Measurements from ENCODE around the gene CSMD2. TPM values are rescaled to one million over a fixed set of nuclear protein-coding genes. Genes with fewer than 3 reads are reported as not detected.

Gene CSMD2
- total and polyA plus RNA-seq, 2 of the 8 experiments (the other 6 are each of a cell fraction or from before 2014, with no cell fraction given) = 7.0 to 14.7 TPM

DNA sequence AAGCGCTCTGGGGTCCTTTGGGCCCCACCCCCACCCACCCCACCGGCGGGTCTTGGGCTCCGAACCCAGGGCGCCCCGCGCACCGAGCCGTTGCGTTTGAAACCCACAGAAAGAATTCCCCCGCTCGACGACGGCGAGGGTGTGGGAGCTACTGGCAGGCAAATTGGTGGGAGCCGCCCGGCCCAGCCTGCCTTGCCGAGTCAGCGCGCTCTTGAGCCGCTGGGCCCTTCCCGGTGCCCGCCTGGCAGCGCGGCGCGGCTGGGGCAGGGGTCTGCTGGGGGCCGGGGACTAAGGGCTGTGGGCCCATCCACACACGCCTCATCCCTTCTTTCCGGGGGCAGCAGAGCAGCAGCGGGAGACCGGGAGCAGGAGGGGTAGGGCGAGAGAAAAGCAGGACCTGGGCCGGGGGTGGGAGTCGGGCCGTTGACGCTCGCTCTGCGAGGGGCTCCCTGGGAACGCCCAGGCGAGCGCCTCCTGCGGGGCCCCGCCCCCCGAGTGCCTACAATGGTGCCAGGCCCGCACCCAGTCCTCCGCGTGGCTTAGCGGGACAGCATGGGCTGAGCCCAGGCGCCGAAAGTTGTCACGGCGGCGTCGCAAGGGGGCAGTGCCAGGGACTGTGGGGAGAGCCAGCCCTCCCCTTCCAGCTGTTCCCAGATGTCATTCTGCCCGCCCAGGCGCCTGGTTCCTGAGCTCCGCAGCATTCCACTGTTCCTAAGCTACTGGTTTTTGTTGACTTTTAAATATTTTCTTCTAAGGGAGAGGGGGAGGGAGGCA lies 12.0 kb upstream of the CSMD2 start, which contains the start of gene C1orf94 (continued):
- TF ChIP-seq SAP30 (IDR thresholded peaks at IDR 0.05; ENCODE audit: insufficient read depth, insufficient replicate concordance, low read length) (no peak), CHD1 (IDR thresholded peaks at IDR 0.05; ENCODE audit: low read depth, low read length) (no peak), PHF8 (conservative IDR thresholded peaks at IDR 0.05; ENCODE audit: low read depth, low read length) (no peak), EGR1 (IDR thresholded peaks at IDR 0.05; ENCODE audit: borderline replicate concordance, low read depth, low read length) (no peak), HDAC2 (IDR thresholded peaks at IDR 0.05; ENCODE audit: borderline replicate concordance in 1 of 2, low read depth in 2 of 2, low read length in 2 of 2) (0 out of 4 replicates have a peak, but pooled peaks of 1 of the 2 experiments have one; percentile 59), MAFK (IDR thresholded peaks at IDR 0.05; ENCODE audit: low read depth, low read length) (no peak), NANOG (IDR thresholded peaks at IDR 0.05; ENCODE audit: insufficient read depth, low read depth, low read length, poor library complexity, severe bottlenecking) (no peak), POU5F1 (IDR thresholded peaks at IDR 0.05; ENCODE audit: low read depth, low read length) (no peak), CTBP2 (IDR thresholded peaks at IDR 0.05; ENCODE audit: borderline replicate concordance, insufficient read depth, insufficient read length, low read length) (no peak), CREB1 (IDR thresholded peaks at IDR 0.05) (no peak), EP300 (IDR thresholded peaks at IDR 0.05; ENCODE audit: borderline replicate concordance in 1 of 2, low read depth in 2 of 2, low read length in 2 of 2) (no peak), RAD21 (IDR thresholded peaks at IDR 0.05 in 1 of 2, conservative IDR thresholded peaks at IDR 0.05 in 1 of 2; ENCODE audit: low read depth in 2 of 2, low read length in 2 of 2) (peak; percentile 23 to 30; a peak in 2 of 4 replicates), BCL11A (IDR thresholded peaks at IDR 0.05; ENCODE audit: low read depth in 2 of 2, low read length in 2 of 2) (no peak), NRF1 (IDR thresholded peaks at IDR 0.05; ENCODE audit: low read depth, low read length) (no peak), POLR2AphosphoS5 (IDR thresholded peaks at IDR 0.05; ENCODE audit: low read depth, low read length) (no peak), BRCA1 (IDR thresholded peaks at IDR 0.05; ENCODE audit: low read depth, low read length) (no peak), RBBP5 (IDR thresholded peaks at IDR 0.05; ENCODE audit: borderline replicate concordance, low read depth, low read length) (no peak)
- TF ChIP-seq, protein P1, sequence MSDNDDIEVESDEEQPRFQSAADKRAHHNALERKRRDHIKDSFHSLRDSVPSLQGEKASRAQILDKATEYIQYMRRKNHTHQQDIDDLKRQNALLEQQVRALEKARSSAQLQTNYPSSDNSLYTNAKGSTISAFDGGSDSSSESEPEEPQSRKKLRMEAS (IDR thresholded peaks at IDR 0.05) = peak; percentile 50; the same call in 1 of the 2 replicates
- TF ChIP-seq, protein P2, sequence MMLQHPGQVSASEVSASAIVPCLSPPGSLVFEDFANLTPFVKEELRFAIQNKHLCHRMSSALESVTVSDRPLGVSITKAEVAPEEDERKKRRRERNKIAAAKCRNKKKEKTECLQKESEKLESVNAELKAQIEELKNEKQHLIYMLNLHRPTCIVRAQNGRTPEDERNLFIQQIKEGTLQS (IDR thresholded peaks at IDR 0.05; ENCODE audit: insufficient read depth, low read depth, low read length) = no peak
- TF ChIP-seq, protein P3, sequence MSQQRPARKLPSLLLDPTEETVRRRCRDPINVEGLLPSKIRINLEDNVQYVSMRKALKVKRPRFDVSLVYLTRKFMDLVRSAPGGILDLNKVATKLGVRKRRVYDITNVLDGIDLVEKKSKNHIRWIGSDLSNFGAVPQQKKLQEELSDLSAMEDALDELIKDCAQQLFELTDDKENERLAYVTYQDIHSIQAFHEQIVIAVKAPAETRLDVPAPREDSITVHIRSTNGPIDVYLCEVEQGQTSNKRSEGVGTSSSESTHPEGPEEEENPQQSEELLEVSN (IDR thresholded peaks at IDR 0.05) = peak; percentile 52; the same call in 1 of the 2 replicates
